Epidermal melanocyte (primary cell): ENCODE measurements around the gene CTBP1.

ENCODE experiments used
- DNase-seq: peaks from one replicate; pipeline ENCODE4 v3.0.0; 2011; ENCODE audit warnings: low spot score; ENCODE audit not compliant: insufficient read length

Gene CTBP1

GRCh38 chr4:1225272-1226143 lies 23.4 kb downstream of the CTBP1 start:
- DNase-seq = no peak

- DNase-seq = no peak
Measured at GRCh38 chr4:1223841-1224809, 24.8 kb downstream of the CTBP1 start.

GRCh38 chr4:1222938-1223690 lies 25.8 kb downstream of the CTBP1 start:
- DNase-seq = no peak

GRCh38 chr4:1222036-1222789 lies 26.7 kb downstream of the CTBP1 start:
- DNase-seq = no peak

GRCh38 chr4:1221155-1221870 lies 27.6 kb downstream of the CTBP1 start:
- no peak for DNase-seq

GRCh38 chr4:1220566-1220965 lies 28.4 kb downstream of the CTBP1 start:
- DNase-seq = no peak

GRCh38 chr4:1219566-1219950 lies 29.4 kb downstream of the CTBP1 start:
- DNase-seq = no peak

- no peak for DNase-seq
Measured at GRCh38 chr4:1218634-1219565, 30.0 kb downstream of the CTBP1 start.

GRCh38 chr4:1217366-1217765 lies 31.6 kb downstream of the CTBP1 start:
- DNase-seq = no peak

GRCh38 chr4:1216869-1217294 lies 32.0 kb downstream of the CTBP1 start:
- no peak for DNase-seq

GRCh38 chr4:1216076-1216614 lies 32.8 kb downstream of the CTBP1 start:
- DNase-seq = no peak

- DNase-seq = no peak
Measured at GRCh38 chr4:1215141-1216075, 33.5 kb downstream of the CTBP1 start.

GRCh38 chr4:1214101-1215095 lies 34.5 kb downstream of the CTBP1 start:
- no peak for DNase-seq

- DNase-seq = no peak
Measured at GRCh38 chr4:1213336-1213995, 35.5 kb downstream of the CTBP1 start.

- DNase-seq = no peak
Measured at GRCh38 chr4:1212546-1213335, 36.2 kb downstream of the CTBP1 start.
